Suprapubic skin (tissue), 4 donors: ENCODE data around the gene QRFPR.
"Not testable (repeated sequence)": the region's sequence is repeated elsewhere in the genome, so short reads cannot be mapped to it uniquely, and the experiment has no call there.

ENCODE experiments used
- POLR2A ChIP-seq, 2 donors: fragments of 450-650 bp; IDR thresholded peaks; one replicate each; pipeline ENCODE4 v1.6.1; 2017; ENCODE audit warnings: antibody characterized with exemption in 2 of 2, mild to moderate bottlenecking in 2 of 2, moderate library complexity in 2 of 2
- POLR2AphosphoS5 ChIP-seq, 3 donors: sonication (generic); formaldehyde crosslinking; IDR thresholded peaks; one replicate each; pipeline ENCODE4 v1.6.1; 2017; ENCODE audit warnings: antibody characterized with exemption in 3 of 3
- TF ChIP-seq, protein P1 (sequence below), 2 donors: fragments of 200-600 bp in 1 of 2; fragments of 450-650 bp in 1 of 2; sonication (generic) in 1 of 2; IDR thresholded peaks; one replicate each; pipeline ENCODE4 v1.5.1; 2016 to 2019; ENCODE audit warnings: antibody characterized with exemption in 2 of 2, mild to moderate bottlenecking in 1 of 2, moderate library complexity in 1 of 2

DNA sequence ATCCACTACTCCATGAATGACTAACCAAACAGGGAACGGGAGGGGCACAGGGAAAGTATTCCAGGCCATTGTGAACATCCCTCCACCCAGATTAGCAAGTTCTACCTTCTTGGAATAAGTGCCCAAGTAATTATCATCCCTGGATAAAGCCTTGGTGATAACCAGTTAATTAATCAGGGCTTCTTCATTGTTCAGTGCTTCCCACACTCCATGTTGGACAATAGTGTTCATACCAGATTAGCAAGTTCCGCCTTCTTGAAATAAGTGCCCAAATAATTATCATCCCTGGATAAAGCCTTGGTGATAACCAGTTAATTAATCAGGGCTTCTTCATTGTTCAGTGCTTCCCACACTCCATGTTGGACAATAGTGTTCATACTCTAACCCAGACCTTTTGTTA, 67.4 kb downstream of the QRFPR start:
- TF ChIP-seq POLR2A, POLR2AphosphoS5 (IDR thresholded peaks at IDR 0.05): not testable (repeated sequence)
- TF ChIP-seq, protein P1, sequence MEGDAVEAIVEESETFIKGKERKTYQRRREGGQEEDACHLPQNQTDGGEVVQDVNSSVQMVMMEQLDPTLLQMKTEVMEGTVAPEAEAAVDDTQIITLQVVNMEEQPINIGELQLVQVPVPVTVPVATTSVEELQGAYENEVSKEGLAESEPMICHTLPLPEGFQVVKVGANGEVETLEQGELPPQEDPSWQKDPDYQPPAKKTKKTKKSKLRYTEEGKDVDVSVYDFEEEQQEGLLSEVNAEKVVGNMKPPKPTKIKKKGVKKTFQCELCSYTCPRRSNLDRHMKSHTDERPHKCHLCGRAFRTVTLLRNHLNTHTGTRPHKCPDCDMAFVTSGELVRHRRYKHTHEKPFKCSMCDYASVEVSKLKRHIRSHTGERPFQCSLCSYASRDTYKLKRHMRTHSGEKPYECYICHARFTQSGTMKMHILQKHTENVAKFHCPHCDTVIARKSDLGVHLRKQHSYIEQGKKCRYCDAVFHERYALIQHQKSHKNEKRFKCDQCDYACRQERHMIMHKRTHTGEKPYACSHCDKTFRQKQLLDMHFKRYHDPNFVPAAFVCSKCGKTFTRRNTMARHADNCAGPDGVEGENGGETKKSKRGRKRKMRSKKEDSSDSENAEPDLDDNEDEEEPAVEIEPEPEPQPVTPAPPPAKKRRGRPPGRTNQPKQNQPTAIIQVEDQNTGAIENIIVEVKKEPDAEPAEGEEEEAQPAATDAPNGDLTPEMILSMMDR (IDR thresholded peaks at IDR 0.05) = not testable (repeated sequence)
